ENCODE measurements around the gene AMOTL2. TPM values are rescaled to one million over a fixed set of nuclear protein-coding genes. Genes with fewer than 3 reads are reported as not detected.

The AMOTL2 gene
- total RNA-seq, 1 experiment from 2014 or later = 15.1 TPM

GRCh38 chr3:134380249-134380648 lies 6.0 kb upstream of the AMOTL2 start:
- no peak for DNase-seq (ENCODE audit: low read depth)

- no peak for DNase-seq (ENCODE audit: low read depth)
Measured at GRCh38 chr3:134378818-134379217, 4.6 kb upstream of the AMOTL2 start.

DNA sequence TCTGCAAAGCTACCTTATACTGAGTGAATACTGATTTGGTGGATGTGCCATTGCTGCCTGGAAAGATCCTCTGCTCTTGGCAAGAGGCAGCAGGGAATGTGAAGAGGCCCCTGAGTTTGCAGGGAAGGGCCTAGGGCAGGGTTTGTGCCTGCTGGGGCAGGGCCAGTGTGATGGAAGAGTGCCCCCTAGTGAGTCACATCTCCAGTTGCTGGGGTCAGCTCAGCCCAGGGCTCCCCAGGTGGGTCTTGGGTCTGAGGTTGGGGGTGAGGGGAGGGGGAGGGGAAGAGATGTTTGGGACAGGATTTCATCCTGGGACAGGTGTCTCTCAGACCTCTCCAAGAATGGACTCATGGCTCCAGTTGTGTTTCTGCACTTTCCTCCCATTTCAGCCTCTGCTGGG lies 4.1 kb upstream of the AMOTL2 start:
- peak; percentile 55 for DNase-seq (ENCODE audit: low read depth)

DNA sequence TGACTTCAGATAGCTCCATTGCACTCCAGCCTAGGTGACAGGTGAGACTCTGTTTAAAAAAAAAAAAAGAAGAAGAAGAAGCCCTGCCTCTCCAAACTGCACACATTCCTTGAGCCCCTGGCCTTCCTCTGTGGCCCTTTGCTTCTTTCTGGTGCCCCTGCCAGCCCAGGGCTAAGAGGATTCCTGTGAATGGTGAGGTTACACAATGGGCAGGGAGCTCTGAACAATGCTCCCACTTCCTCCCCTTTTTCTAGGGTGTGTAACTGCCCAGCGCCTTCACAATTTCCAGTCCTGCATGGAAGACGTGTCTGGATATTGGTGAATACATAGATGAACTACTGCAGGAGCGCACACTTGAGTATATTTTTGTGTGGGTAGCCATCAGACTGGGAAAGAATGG lies 3.6 kb upstream of the AMOTL2 start:
- DNase-seq (ENCODE audit: low read depth) = no peak

GRCh38 chr3:134376786-134377426 lies 2.7 kb upstream of the AMOTL2 start:
- DNase-seq (ENCODE audit: low read depth) = no peak

GRCh38 chr3:134376385-134376765 lies 2.1 kb upstream of the AMOTL2 start:
- no peak for DNase-seq (ENCODE audit: low read depth)

DNA sequence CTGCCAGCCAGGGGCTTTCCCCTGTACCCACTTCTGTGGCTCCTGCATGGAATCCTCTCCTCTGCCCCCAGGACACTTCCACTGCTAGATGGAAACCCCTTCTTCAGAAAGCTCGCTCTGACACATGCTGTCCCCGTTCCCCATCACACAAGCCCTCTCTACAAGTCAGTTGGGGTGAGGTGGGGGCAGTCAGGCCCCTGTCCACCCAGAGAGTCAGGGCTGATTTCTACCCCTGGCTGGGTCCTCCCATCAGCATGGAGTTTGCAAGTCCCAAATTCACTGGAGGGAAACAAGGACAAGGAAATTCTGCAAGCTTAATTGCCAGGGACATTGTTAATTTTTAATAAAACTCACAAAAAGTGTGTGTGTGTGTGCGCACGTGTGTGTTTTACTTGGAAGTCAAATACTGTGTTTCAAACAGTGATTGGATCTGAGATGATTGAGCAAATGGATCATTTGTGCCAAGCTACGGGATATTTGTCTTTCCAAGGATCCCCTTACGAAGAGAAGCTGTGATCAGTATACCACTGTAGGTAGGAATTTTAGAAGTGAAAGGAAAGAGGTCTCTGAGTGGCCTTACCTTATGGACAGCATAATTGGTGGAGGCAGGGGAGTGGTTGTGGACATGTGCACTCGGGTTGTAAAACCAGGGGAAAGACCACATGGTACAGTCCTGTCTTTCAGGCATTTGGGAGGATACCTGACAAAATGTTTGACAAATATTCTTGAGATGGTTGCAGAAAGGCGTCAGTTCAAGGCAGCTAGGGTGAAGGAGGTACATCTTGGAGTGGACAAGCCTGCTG lies 1.5 kb upstream of the AMOTL2 start:
- DNase-seq (ENCODE audit: low read depth) = no peak

GRCh38 chr3:134374791-134375581 lies 739 bp upstream of the AMOTL2 start:
- DNase-seq (ENCODE audit: low read depth) = peak; percentile 56

GRCh38 chr3:134373271-134374104 lies 759 bp downstream of the AMOTL2 start:
- peak; percentile 91 for DNase-seq (ENCODE audit: low read depth)

- DNase-seq (ENCODE audit: low read depth) = no peak
Measured at GRCh38 chr3:134372396-134373270, 1.6 kb downstream of the AMOTL2 start.

DNA sequence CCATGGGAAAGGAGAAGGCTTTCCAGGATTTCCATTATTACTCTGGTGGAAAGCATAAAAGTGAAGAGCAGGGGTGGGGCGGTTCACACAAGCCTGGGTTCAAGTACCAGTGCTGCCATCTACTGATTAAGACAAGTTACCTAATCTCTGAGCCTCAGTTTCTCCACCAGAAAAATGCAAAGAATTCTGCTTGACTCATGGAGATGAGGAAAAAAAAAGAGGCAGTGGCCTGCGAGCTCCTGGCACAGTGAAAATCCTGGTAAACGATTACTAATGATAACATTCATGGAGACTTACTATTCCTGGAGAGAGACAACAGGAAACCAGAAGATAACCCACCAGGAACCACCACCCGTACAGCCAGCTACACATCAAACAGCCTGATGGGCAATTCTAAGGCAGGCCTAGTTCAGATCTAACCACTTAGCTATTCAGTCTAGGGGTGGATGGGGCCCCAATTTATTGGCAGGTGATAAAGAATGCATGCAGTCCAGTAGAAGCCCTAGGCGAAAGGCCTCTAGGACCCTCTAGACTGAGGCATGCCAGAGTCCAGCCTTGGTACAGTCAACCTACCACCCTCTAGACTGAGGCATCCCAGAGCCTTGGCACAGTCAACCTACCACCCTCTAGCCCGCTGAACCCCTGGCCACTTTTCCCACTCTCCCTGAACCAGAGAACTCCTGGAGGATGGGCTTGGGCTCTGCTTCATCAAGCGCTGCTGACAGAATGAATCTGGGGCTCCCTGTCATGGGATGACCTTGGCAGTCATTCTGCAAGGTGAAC lies 2.5 kb downstream of the AMOTL2 start:
- no peak for DNase-seq (ENCODE audit: low read depth)

- DNase-seq (ENCODE audit: low read depth) = no peak
Measured at GRCh38 chr3:134370611-134371531, 3.4 kb downstream of the AMOTL2 start.

DNA sequence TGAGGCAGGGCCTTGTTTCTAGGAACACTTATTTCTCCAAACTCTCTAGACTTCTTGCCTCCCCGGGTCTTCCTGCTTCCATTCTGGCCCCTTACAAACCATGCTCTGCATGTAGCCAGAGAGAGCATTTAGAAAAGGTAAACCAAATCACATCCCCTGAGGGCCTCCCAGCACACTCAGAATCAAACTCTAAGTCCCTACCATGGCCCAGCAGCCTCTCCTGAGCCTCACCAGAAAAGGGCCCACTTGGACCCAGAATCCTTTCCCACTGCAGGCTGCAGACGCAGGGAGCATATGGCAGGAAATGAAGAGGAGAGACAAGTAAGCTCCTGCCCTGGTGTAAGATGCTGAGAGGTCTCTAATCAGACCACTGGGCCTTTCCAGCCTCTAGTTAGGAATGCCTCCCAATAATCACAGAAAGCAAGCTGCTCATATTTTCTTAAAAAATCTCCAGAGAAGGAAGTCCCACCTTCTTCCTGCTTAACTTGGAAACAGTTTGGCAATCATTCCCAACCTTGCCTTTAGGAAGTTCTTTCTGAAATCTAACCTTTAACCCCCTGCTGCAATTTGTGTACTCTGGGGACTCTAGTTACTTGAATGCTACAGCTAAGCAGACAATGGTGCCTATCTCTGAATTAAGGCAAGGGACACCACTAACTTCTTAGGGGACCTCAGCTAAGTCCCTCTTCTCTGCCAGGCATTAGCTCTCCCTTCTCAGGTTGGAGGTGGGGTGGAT lies 4.2 kb downstream of the AMOTL2 start:
- no peak for DNase-seq (ENCODE audit: low read depth)

DNA sequence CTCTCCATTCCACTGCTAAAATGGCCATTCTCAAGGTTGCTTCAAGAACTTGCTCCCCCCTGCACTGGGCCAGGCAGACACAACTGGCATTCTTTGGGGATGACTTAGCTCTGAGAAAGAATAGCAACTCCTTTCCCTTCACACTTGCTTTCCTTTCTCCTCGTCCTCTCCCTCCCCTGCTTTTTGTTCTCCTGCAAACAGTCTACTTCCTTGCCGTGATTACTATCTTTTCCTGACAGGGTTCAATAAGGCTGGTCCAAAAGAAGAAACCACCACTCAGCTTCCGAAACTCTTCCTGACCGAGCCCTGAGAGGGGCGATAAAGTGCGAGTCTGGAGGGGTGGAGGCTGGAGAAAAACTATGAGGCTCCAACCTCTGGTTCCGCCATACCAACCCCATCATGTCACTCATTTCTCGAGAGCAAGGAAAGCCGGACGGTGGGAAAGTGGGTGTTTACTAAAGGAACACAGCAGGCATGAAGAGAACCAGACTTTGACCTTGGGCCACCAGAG lies 5.0 kb downstream of the AMOTL2 start:
- peak; percentile 74 for DNase-seq (ENCODE audit: low read depth)

GRCh38 chr3:134368751-134369105 lies 5.5 kb downstream of the AMOTL2 start:
- DNase-seq (ENCODE audit: low read depth) = no peak

DNA sequence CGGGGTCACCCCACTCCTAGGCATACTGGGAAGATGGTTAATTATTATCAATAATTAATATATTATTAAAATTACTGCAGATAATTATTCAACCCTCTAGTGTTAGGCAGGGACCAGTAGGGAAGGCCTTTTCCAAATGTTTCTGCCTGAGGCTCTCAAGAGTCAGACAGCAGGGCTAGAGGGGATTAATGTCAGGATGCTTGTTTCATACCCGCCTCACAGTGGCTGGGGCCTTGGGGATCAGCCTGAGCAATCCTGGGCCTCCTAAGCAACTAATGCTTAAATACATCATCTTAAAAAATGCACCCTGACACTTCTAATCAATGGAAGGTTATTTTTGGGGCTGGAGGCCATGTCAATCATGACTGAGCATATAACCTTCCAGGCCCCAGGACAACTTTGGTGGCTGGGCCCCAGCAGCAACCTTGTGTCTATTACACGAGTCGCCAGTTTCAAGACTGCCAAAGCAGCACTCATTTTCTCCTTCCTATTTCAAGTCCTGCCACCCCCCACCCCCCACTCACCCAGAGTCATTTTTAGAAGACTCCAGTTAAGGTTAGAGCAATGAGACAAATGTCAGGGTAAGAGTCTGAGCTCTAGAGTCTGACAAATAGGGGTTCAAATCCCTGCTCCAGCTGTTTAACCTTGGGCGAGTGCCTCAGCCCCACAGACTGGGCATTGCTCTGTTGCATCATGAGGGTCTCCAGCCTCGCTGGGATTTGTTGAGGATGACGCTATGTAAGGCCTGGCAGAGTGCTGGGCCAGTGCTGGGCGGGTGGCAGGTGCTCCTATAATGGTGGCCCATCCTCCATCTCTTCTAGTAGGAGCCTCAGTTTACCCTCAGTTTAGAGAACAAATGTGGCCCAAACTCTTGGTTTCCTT lies 6.1 kb downstream of the AMOTL2 start:
- no peak for DNase-seq (ENCODE audit: low read depth)
